ENCODE measurements around the gene SLX4IP. TPM values are rescaled to one million over a fixed set of nuclear protein-coding genes. Genes with fewer than 3 reads are reported as not detected.

The SLX4IP gene
- total RNA-seq, 1 donor from 2014 or later: 8.6 TPM

DNA sequence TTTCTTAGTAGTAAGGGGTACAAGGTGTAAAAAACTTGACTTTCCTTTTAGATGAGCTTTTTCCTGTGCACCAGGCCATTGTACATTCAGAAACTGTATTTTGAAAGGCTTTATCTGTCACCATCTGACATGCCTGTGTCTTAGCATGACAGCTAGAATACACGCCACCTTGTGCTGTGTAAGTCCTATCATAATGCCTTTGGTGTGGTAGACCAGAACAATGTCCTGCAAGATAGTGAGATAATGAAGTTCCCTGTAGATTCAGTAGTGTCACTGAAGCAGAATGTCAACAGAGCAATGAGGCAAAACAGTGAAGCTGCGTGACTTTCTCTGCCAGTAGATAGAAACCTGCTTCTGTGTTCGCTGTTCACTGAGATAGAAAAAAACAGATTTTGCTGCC is 132.9 kb downstream of the SLX4IP start:
- peaks cover 59% of the 10 kb centered on the region for H3K36me3 Mint-ChIP-seq (ENCODE audit: low read depth)
- CTCF ChIA-PET: no interaction called here
- no peaks in the 10 kb centered on the region for H3K4me1 Mint-ChIP-seq
- POLR2A ChIA-PET: interaction anchor here (0.6 kb wide), 1 partner anchor 541 kb away, joined by 5 read pairs; no protein-coding TSS in a partner anchor
- H3K9me3 Mint-ChIP-seq: no peaks in the 10 kb centered on the region
- no peaks in the 10 kb centered on the region for H3K27me3 Mint-ChIP-seq
- no peak overlapping the region for H3K4me3 Mint-ChIP-seq
- intact Hi-C loops (cut with micrococcal nuclease): no loop called here
- TF ChIP-seq, protein P1, sequence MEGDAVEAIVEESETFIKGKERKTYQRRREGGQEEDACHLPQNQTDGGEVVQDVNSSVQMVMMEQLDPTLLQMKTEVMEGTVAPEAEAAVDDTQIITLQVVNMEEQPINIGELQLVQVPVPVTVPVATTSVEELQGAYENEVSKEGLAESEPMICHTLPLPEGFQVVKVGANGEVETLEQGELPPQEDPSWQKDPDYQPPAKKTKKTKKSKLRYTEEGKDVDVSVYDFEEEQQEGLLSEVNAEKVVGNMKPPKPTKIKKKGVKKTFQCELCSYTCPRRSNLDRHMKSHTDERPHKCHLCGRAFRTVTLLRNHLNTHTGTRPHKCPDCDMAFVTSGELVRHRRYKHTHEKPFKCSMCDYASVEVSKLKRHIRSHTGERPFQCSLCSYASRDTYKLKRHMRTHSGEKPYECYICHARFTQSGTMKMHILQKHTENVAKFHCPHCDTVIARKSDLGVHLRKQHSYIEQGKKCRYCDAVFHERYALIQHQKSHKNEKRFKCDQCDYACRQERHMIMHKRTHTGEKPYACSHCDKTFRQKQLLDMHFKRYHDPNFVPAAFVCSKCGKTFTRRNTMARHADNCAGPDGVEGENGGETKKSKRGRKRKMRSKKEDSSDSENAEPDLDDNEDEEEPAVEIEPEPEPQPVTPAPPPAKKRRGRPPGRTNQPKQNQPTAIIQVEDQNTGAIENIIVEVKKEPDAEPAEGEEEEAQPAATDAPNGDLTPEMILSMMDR (IDR thresholded peaks at IDR 0.05): no peak
- DNase-seq (no peak), ATAC-seq (ENCODE audit: low read depth) (no peak)
- H3K27ac Mint-ChIP-seq: no peak overlapping the region

DNA sequence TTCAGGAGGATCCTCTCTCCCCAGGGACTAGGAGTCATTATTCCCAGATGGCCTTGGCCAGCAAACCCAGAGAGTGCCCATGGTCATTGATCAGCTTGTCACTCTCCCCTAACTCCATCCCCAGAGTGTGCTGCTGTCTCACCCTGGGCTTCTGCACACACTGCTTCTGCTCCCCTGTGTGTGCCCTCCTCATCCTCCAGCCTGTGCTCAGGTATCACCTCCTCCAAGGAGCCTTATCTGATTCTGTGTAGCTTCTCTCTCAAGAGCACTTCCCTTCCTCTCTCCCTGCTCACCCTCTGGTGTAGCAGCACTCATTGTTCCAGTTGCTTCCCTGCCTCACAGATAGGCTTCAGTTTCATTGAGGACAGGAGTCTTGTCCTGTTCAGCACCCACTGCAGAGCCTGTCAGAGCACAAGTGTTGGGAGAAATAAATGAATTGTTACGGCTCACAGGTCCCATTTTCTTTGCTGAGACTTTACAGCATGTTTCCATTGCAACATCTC is 136.3 kb downstream of the SLX4IP start:
- CTCF ChIA-PET: no interaction called here

DNA sequence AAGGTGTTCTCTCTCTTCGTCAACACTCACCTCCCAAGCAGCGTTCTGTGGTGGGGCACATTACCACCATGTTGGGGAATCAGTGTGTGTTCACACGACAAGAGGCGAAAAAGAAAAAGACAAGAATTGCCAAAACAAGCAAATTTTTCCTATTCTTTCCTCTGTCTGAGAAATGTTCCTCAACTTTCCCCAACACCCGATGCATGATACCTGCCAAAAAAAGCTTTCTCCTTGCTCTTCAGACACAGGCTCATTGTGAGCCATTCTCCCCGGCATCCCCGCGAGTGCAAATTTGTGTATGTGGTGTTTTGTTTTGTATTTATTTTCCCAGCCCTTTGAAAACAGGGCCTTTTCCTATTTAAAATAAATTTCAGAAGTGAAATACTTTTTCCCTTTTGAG is 137.7 kb downstream of the SLX4IP start:
- intact Hi-C loops (cut with micrococcal nuclease): no loop called here
- TF ChIP-seq, protein P1 (IDR thresholded peaks at IDR 0.05): no peak
- Mint-ChIP-seq H3K36me3 (ENCODE audit: low read depth) (peaks cover 39% of the 10 kb centered on the region), H3K4me1 (no peaks in the 10 kb centered on the region), H3K27ac (no peak overlapping the region), H3K9me3 (no peaks in the 10 kb centered on the region), H3K4me3 (no peak overlapping the region), H3K27me3 (no peaks in the 10 kb centered on the region)
- ChIA-PET POLR2A (no interaction called here), CTCF (no interaction called here)
- ATAC-seq (ENCODE audit: low read depth) (no peak), DNase-seq (no peak)

More for the DNA sequence above, 136.3 kb downstream of the SLX4IP start:
- no peaks in the 10 kb centered on the region for H3K9me3 Mint-ChIP-seq
- intact Hi-C loops (cut with micrococcal nuclease): no loop called here
- DNase-seq: no peak
- ATAC-seq (ENCODE audit: low read depth): no peak
- no peaks in the 10 kb centered on the region for H3K27me3 Mint-ChIP-seq
- peaks cover 52% of the 10 kb centered on the region for H3K36me3 Mint-ChIP-seq (ENCODE audit: low read depth)
- POLR2A ChIA-PET: no interaction called here
- H3K27ac Mint-ChIP-seq: no peak overlapping the region
- no peak overlapping the region for H3K4me3 Mint-ChIP-seq
- H3K4me1 Mint-ChIP-seq: no peaks in the 10 kb centered on the region
- TF ChIP-seq, protein P1 (IDR thresholded peaks at IDR 0.05): no peak

GRCh38 chr20:10573273-10573950 is 138.3 kb downstream of the SLX4IP start:
- Mint-ChIP-seq H3K36me3 (ENCODE audit: low read depth) (peaks cover 36% of the 10 kb centered on the region), H3K27ac (no peak overlapping the region), H3K9me3 (no peaks in the 10 kb centered on the region), H3K27me3 (no peaks in the 10 kb centered on the region), H3K4me3 (no peak overlapping the region), H3K4me1 (no peaks in the 10 kb centered on the region)
- TF ChIP-seq, protein P1 (IDR thresholded peaks at IDR 0.05): no peak
- ATAC-seq (ENCODE audit: low read depth) (no peak), DNase-seq (no peak)
- intact Hi-C loops (cut with micrococcal nuclease): no loop called here
- ChIA-PET POLR2A (no interaction called here), CTCF (no interaction called here)

GRCh38 chr20:10573951-10574339 is 138.8 kb downstream of the SLX4IP start:
- Mint-ChIP-seq H3K27me3 (no peaks in the 10 kb centered on the region), H3K4me1 (no peaks in the 10 kb centered on the region), H3K27ac (no peak overlapping the region), H3K9me3 (no peaks in the 10 kb centered on the region), H3K36me3 (ENCODE audit: low read depth) (peaks cover 30% of the 10 kb centered on the region), H3K4me3 (no peak overlapping the region)
- intact Hi-C loops (cut with micrococcal nuclease): no loop called here
- ATAC-seq (ENCODE audit: low read depth) (no peak), DNase-seq (no peak)
- CTCF ChIA-PET: no interaction called here
- POLR2A ChIA-PET: no interaction called here
- TF ChIP-seq, protein P1 (IDR thresholded peaks at IDR 0.05): no peak

All from activated B cell treated with CpG ODN at 0.5 μM for 24 hours (primary cell).